ENCODE results near the gene ZNF773. TPM values are rescaled to one million over a fixed set of nuclear protein-coding genes. Genes with fewer than 3 reads are reported as not detected.
A peak's percentile ranks its signal among the peaks of the same experiment; 100 is the strongest.
"Not testable (repeated sequence)": the region's sequence is repeated elsewhere in the genome, so short reads cannot be mapped to it uniquely, and the experiment has no call there.

Gene ZNF773
- total RNA-seq, 2 donors from 2014 or later, result 17.9 to 20.3 TPM

- Histone ChIP-seq H3K4me3 (peak within 1 kb of the TSS; percentile 54 to 64), H3K4me1 (replicated peaks) (no peaks in the 10 kb centered on the region), H3K9me3 (peaks cover 3% of the 10 kb centered on the region), H3K27ac (peak within 1 kb of the TSS; percentile 75 to 81), H3K36me3 (peaks cover 5 to 9% of the 10 kb centered on the region in 2 donors), H3K27me3 (replicated peaks; ENCODE audit: insufficient read depth) (no peaks in the 10 kb centered on the region)
- WGBS, result 7% methylated on average over 38 of the region's 38 CpGs
- intact Hi-C loops (cut with DNase I), result no loop called here
- peak in 3 of 4 experiments; percentile 22 to 57 (median 42) for TF ChIP-seq CTCF (IDR thresholded peaks at IDR 0.05)
- peak; percentile 89 for TF ChIP-seq POLR2AphosphoS5 (IDR thresholded peaks at IDR 0.05)
- no peak for TF ChIP-seq POLR2A (IDR thresholded peaks at IDR 0.05)
- DNase-seq (ENCODE audit: low spot score), result peak; percentile 90
These were observed 22.3 kb upstream of the ZNF773 start, which contains the start of gene ZNF772 for GRCh38 chr19:57477191-57478008. TSS of gene ZNF772 (minus strand) at chr19:57477566. CDS start at chr19:57477309, 257 bp downstream.

GRCh38 chr19:57487477-57488298, 12.1 kb upstream of the ZNF773 start, which contains the start of gene ZNF419:
TSS of gene ZNF419 (plus strand) at chr19:57487750. CDS start at chr19:57487951, 201 bp downstream.
- peak within 1 kb of the TSS; percentile 75 to 76 for H3K27ac ChIP-seq
- DNase-seq (ENCODE audit: low spot score), result peak; percentile 95
- intact Hi-C loops (cut with DNase I), result not testable (repeated sequence)

GRCh38 chr19:57488299-57488644, 11.5 kb upstream of the ZNF773 start:
- H3K27ac ChIP-seq; DNase-seq (ENCODE audit: low spot score); H3K36me3 ChIP-seq; intact Hi-C loops (cut with DNase I); H3K27me3 ChIP-seq (replicated peaks; ENCODE audit: insufficient read depth); H3K9me3 ChIP-seq; H3K4me3 ChIP-seq; H3K4me1 ChIP-seq (replicated peaks): not testable (repeated sequence)
- WGBS, result no CpG with 5 or more reads among the region's 1 CpG

More at GRCh38 chr19:57487477-57488298, 12.1 kb upstream of the ZNF773 start, which contains the start of gene ZNF419:
- not testable (repeated sequence) for H3K36me3 ChIP-seq; H3K9me3 ChIP-seq; H3K27me3 ChIP-seq (replicated peaks; ENCODE audit: insufficient read depth); H3K4me1 ChIP-seq (replicated peaks)
- 2% methylated on average over 27 of the region's 69 CpGs for WGBS
- peak within 1 kb of the TSS; percentile 77 to 83 for H3K4me3 ChIP-seq
- peak in 2 of 4 experiments; percentile 11 to 27 for TF ChIP-seq CTCF (IDR thresholded peaks at IDR 0.05)
- TF ChIP-seq POLR2A (IDR thresholded peaks at IDR 0.05), result peak; percentile 70
- peak; percentile 98 for TF ChIP-seq POLR2AphosphoS5 (IDR thresholded peaks at IDR 0.05)

- H3K9me3 ChIP-seq; intact Hi-C loops (cut with DNase I); DNase-seq (ENCODE audit: low spot score); H3K4me1 ChIP-seq (replicated peaks); H3K27me3 ChIP-seq (replicated peaks; ENCODE audit: insufficient read depth); H3K36me3 ChIP-seq; H3K27ac ChIP-seq; H3K4me3 ChIP-seq: not testable (repeated sequence)
These were observed 432 bp upstream of the ZNF773 start for GRCh38 chr19:57499332-57499679.

- peak overlapping the region in 1 of 2 donors; percentile 88 for H3K4me3 ChIP-seq
- intact Hi-C loops (cut with DNase I); H3K4me1 ChIP-seq (replicated peaks); H3K36me3 ChIP-seq; H3K27me3 ChIP-seq (replicated peaks; ENCODE audit: insufficient read depth); H3K27ac ChIP-seq; DNase-seq (ENCODE audit: low spot score); H3K9me3 ChIP-seq: not testable (repeated sequence)
- 0% methylated on average over 2 of the region's 4 CpGs for WGBS
These were observed 662 bp downstream of the ZNF773 start for GRCh38 chr19:57500400-57500799.

GRCh38 chr19:57506163-57506562, 6.4 kb downstream of the ZNF773 start:
- no peak for DNase-seq (ENCODE audit: low spot score)
- 86% methylated on average over 4 of the region's 4 CpGs for WGBS
- Histone ChIP-seq H3K4me1 (replicated peaks) (no peaks in the 10 kb centered on the region), H3K4me3 (no peak overlapping the region), H3K27ac (no peak overlapping the region), H3K36me3 (peaks cover 10 to 25% of the 10 kb centered on the region in 2 donors), H3K27me3 (replicated peaks; ENCODE audit: insufficient read depth) (no peaks in the 10 kb centered on the region), H3K9me3 (no peaks in the 10 kb centered on the region)
- intact Hi-C loops (cut with DNase I), result no loop called here
- no peak for TF ChIP-seq CTCF (IDR thresholded peaks at IDR 0.05)
- no peak for TF ChIP-seq POLR2AphosphoS5 (IDR thresholded peaks at IDR 0.05)
- TF ChIP-seq POLR2A (IDR thresholded peaks at IDR 0.05), result no peak

Measured in prostate gland (tissue), 2 donors.